ENCODE measurements around the gene LRRC1.
"Not testable (repeated sequence)": the region's sequence is repeated elsewhere in the genome, so short reads cannot be mapped to it uniquely, and the experiment has no call there.

- TF ChIP-seq CTCF (IDR thresholded peaks at IDR 0.05); EZH2 (IDR thresholded peaks at IDR 0.05; ENCODE audit: borderline replicate concordance, insufficient read depth, low read depth, low read length, poor library complexity, severe bottlenecking): not testable (repeated sequence)
These were observed 9.8 kb upstream of the LRRC1 start for GRCh38 chr6:53784991-53785390.
